ENCODE results near the gene ETF1.
A peak's percentile ranks its signal among the peaks of the same experiment; 100 is the strongest.
"Not testable (repeated sequence)": the region's sequence is repeated elsewhere in the genome, so short reads cannot be mapped to it uniquely, and the experiment has no call there.

The ETF1 gene

GRCh38 chr5:138489683-138490061 is 53.4 kb downstream of the ETF1 start:
- DNase-seq, result no peak

- DNase-seq, result no peak
Measured at GRCh38 chr5:138488481-138488945, 54.5 kb downstream of the ETF1 start.

GRCh38 chr5:138482638-138483037 is 60.4 kb downstream of the ETF1 start:
- no peak for DNase-seq

- DNase-seq, result no peak
Measured at GRCh38 chr5:138476918-138477317, 66.1 kb downstream of the ETF1 start.

GRCh38 chr5:138473151-138473550 is 69.9 kb downstream of the ETF1 start:
- not testable (repeated sequence) for DNase-seq

GRCh38 chr5:138472353-138472752 is 70.7 kb downstream of the ETF1 start:
- no peak for DNase-seq

- DNase-seq, result no peak
Measured at GRCh38 chr5:138471052-138471361, 72.0 kb downstream of the ETF1 start.

GRCh38 chr5:138470322-138471051 is 72.5 kb downstream of the ETF1 start:
- DNase-seq, result no peak

GRCh38 chr5:138469540-138470321 is 73.3 kb downstream of the ETF1 start:
- no peak for DNase-seq

GRCh38 chr5:138468966-138469539 is 74.0 kb downstream of the ETF1 start:
- DNase-seq, result no peak

- no peak for DNase-seq
Measured at GRCh38 chr5:138468133-138468965, 74.7 kb downstream of the ETF1 start.

GRCh38 chr5:138467711-138468132 is 75.3 kb downstream of the ETF1 start:
- DNase-seq, result no peak

- DNase-seq, result no peak
Measured at GRCh38 chr5:138466900-138467710, 75.9 kb downstream of the ETF1 start.

GRCh38 chr5:138466125-138466899 is 76.7 kb downstream of the ETF1 start:
- no peak for DNase-seq

GRCh38 chr5:138465261-138466124 is 77.5 kb downstream of the ETF1 start, which contains the start of gene EGR1:
EGR1 (plus strand) TSS chr5:138465479; CDS start chr5:138465762, 283 bp downstream.
- DNase-seq, result peak; percentile 94

- peak; percentile 93 for DNase-seq
Measured at GRCh38 chr5:138464388-138465260, 78.4 kb downstream of the ETF1 start.

- DNase-seq, result peak; percentile 86
Measured at GRCh38 chr5:138464008-138464387, 79.0 kb downstream of the ETF1 start.

- no peak for DNase-seq
Measured at GRCh38 chr5:138463419-138464007, 79.5 kb downstream of the ETF1 start.

Measured in effector CD8-positive, alpha-beta T cell (primary cell).